Trophoblast cell (in vitro differentiated cells and primary cell): ENCODE measurements around the gene CLPTM1L.

Experiments used
- DNase-seq, 2 donors: peaks; one replicate each; pipeline ENCODE4 v3.0.0-alpha.2; 2016
- H2AFZ ChIP-seq: 2 replicates; pipeline ENCODE4 v1.6.1; 2013; ENCODE audit warnings: low read length, moderate library complexity, mild to moderate bottlenecking; ENCODE audit not compliant: insufficient read depth, poor library complexity
- H2AK5ac ChIP-seq: 2 replicates; pipeline ENCODE4 v1.6.1; 2013; ENCODE audit warnings: mild to moderate bottlenecking, low read length
- H2BK120ac ChIP-seq: 2 replicates; pipeline ENCODE4 v1.6.1; 2013; ENCODE audit warnings: low read length, mild to moderate bottlenecking, moderate library complexity; ENCODE audit not compliant: insufficient read depth, poor library complexity
- H2BK12ac ChIP-seq: 2 replicates; pipeline ENCODE4 v1.6.1; 2013; ENCODE audit warnings: mild to moderate bottlenecking, low read length, moderate library complexity
- H2BK5ac ChIP-seq: 2 replicates; pipeline ENCODE4 v1.6.1; 2013; ENCODE audit warnings: low read length, low read depth, moderate library complexity, mild to moderate bottlenecking; ENCODE audit not compliant: poor library complexity
- H3K14ac ChIP-seq: 2 replicates; pipeline ENCODE4 v1.6.1; 2013; ENCODE audit warnings: mild to moderate bottlenecking, low read length
- H3K18ac ChIP-seq: 2 replicates; pipeline ENCODE4 v1.6.1; 2013; ENCODE audit warnings: mild to moderate bottlenecking, low read length
- H3K23ac ChIP-seq: 2 replicates; pipeline ENCODE4 v1.6.1; 2013; ENCODE audit warnings: low read length
- H3K27ac ChIP-seq: 2 replicates; pipeline ENCODE4 v1.5.1; 2013; ENCODE audit warnings: low read depth, mild to moderate bottlenecking, inconsistent platforms, low read length, moderate library complexity
- H3K27me3 ChIP-seq: 2 replicates; pipeline ENCODE4 v1.6.1; 2013; ENCODE audit warnings: inconsistent platforms, mild to moderate bottlenecking, low read length, moderate library complexity; ENCODE audit not compliant: insufficient read depth
- H3K36me3 ChIP-seq, 2 experiments: 1 replicate in 1 of 2; 2 replicates in 1 of 2; pipeline ENCODE4 v1.6.1; 2013; ENCODE audit warnings: low read length in 2 of 2, mild to moderate bottlenecking in 2 of 2, moderate library complexity in 1 of 2; ENCODE audit not compliant: insufficient read depth in 2 of 2, control insufficient read depth in 1 of 2
- H3K4ac ChIP-seq: 2 replicates; pipeline ENCODE4 v1.6.1; 2013; ENCODE audit warnings: low read depth, mild to moderate bottlenecking, low read length, moderate library complexity
- H3K4me1 ChIP-seq, 2 experiments: 1 replicate in 1 of 2; 2 replicates in 1 of 2; pipeline ENCODE4 v1.6.1; 2013; ENCODE audit warnings: low read length in 2 of 2, mild to moderate bottlenecking in 2 of 2, moderate library complexity in 1 of 2; ENCODE audit not compliant: insufficient read depth in 2 of 2, control insufficient read depth in 1 of 2
- H3K4me2 ChIP-seq: 2 replicates; pipeline ENCODE4 v1.6.1; 2013; ENCODE audit warnings: inconsistent platforms, mild to moderate bottlenecking, low read length, moderate library complexity
- H3K4me3 ChIP-seq: 2 replicates; pipeline ENCODE4 v1.5.1; 2013; ENCODE audit warnings: mild to moderate bottlenecking, low read depth, low read length, inconsistent platforms
- H3K79me1 ChIP-seq: one replicate; pipeline ENCODE4 v1.6.1; 2013; ENCODE audit warnings: low read length
- H3K79me2 ChIP-seq: 2 replicates; pipeline ENCODE4 v1.6.1; 2013; ENCODE audit warnings: low read length, mild to moderate bottlenecking; ENCODE audit not compliant: control insufficient read depth, insufficient read depth, poor library complexity
- H3K9ac ChIP-seq: 2 replicates; pipeline ENCODE4 v1.6.1; 2013; ENCODE audit warnings: mild to moderate bottlenecking, low read length
- H3K9me3 ChIP-seq: 2 replicates; pipeline ENCODE4 v1.6.1; 2013; ENCODE audit warnings: low read depth, mild to moderate bottlenecking, control low read depth, inconsistent platforms, low read length; ENCODE audit not compliant: insufficient read depth
- H4K12ac ChIP-seq: 2 replicates; pipeline ENCODE4 v1.6.1; 2013; ENCODE audit warnings: low read depth, mild to moderate bottlenecking, low read length, moderate library complexity
- H4K8ac ChIP-seq: 2 replicates; pipeline ENCODE4 v1.6.1; 2013; ENCODE audit warnings: low read depth, mild to moderate bottlenecking, low read length, moderate library complexity
- H4K91ac ChIP-seq: one replicate; pipeline ENCODE4 v1.6.1; 2013; ENCODE audit warnings: low read depth, mild to moderate bottlenecking, low read length, moderate library complexity
- WGBS: extraction: QIAGEN DNeasy Blood & Tissue Kit; methylation state at CpG from one replicate; pipeline ENCODE4 v1.1.7; 2013; ENCODE audit warnings: missing lambda C conversion rate; ENCODE audit not compliant: insufficient read length, insufficient coverage; ENCODE audit errors: extremely low coverage; 5-methylcytosine and 5-hydroxymethylcytosine counted together

CLPTM1L gene

GRCh38 chr5:1358726-1359025 is 13.8 kb upstream of the CLPTM1L start:
- H3K9me3 ChIP-seq = peaks cover 2% of the 10 kb centered on the region
- H3K18ac ChIP-seq = no peak overlapping the region
- no peak for DNase-seq
- H2AK5ac ChIP-seq = no peak overlapping the region
- no peak overlapping the region for H3K14ac ChIP-seq
- H2AFZ ChIP-seq = no peak overlapping the region
- no peaks in the 10 kb centered on the region for H3K79me1 ChIP-seq
- H3K4me1 ChIP-seq = no peaks in the 10 kb centered on the region
- no peak overlapping the region for H3K4ac ChIP-seq
- H3K79me2 ChIP-seq = no peaks in the 10 kb centered on the region
- no peak overlapping the region for H4K8ac ChIP-seq
- H3K9ac ChIP-seq = no peak overlapping the region
- no peak overlapping the region for H3K4me3 ChIP-seq
- no peak overlapping the region for H3K4me2 ChIP-seq
- no peaks in the 10 kb centered on the region for H3K27me3 ChIP-seq
- H2BK5ac ChIP-seq = no peak overlapping the region
- H2BK120ac ChIP-seq = no peak overlapping the region
- no peak overlapping the region for H4K12ac ChIP-seq
- no peak overlapping the region for H4K91ac ChIP-seq
- no peak overlapping the region for H3K23ac ChIP-seq
- no peak overlapping the region for H2BK12ac ChIP-seq
- no CpG with 5 or more reads among the region's 10 CpGs for WGBS
- no peak overlapping the region for H3K27ac ChIP-seq
- H3K36me3 ChIP-seq = no peaks in the 10 kb centered on the region

- Histone ChIP-seq H3K4ac (no peak overlapping the region), H2AFZ (no peak overlapping the region), H3K4me2 (no peak overlapping the region), H3K79me1 (no peaks in the 10 kb centered on the region), H3K27me3 (no peaks in the 10 kb centered on the region), H4K8ac (no peak overlapping the region), H3K9ac (no peak overlapping the region), H3K14ac (no peak overlapping the region), H3K27ac (no peak overlapping the region), H2BK120ac (no peak overlapping the region), H3K4me3 (no peak overlapping the region), H3K9me3 (peaks cover 2% of the 10 kb centered on the region), H3K23ac (no peak overlapping the region), H2AK5ac (no peak overlapping the region), H2BK12ac (no peak overlapping the region), H3K4me1 (no peaks in the 10 kb centered on the region), H3K36me3 (no peaks in the 10 kb centered on the region), H4K91ac (no peak overlapping the region), H3K18ac (no peak overlapping the region), H2BK5ac (no peak overlapping the region), H4K12ac (no peak overlapping the region), H3K79me2 (no peaks in the 10 kb centered on the region)
- no CpG with 5 or more reads among the region's 25 CpGs for WGBS
- DNase-seq = no peak
These were observed 13.2 kb upstream of the CLPTM1L start for GRCh38 chr5:1357946-1358725.

GRCh38 chr5:1356873-1357787 is 12.2 kb upstream of the CLPTM1L start:
- H3K18ac ChIP-seq = no peak overlapping the region
- no peak overlapping the region for H3K4me3 ChIP-seq
- no peak overlapping the region for H4K8ac ChIP-seq
- WGBS = no CpG with 5 or more reads among the region's 28 CpGs
- no peak overlapping the region for H4K12ac ChIP-seq
- no peak overlapping the region for H2BK12ac ChIP-seq
- H2BK5ac ChIP-seq = no peak overlapping the region
- H3K23ac ChIP-seq = no peak overlapping the region
- H4K91ac ChIP-seq = no peak overlapping the region
- no peaks in the 10 kb centered on the region for H3K4me1 ChIP-seq
- no peak for DNase-seq
- no peaks in the 10 kb centered on the region for H3K79me2 ChIP-seq
- no peaks in the 10 kb centered on the region for H3K27me3 ChIP-seq
- H3K79me1 ChIP-seq = no peaks in the 10 kb centered on the region
- H2BK120ac ChIP-seq = no peak overlapping the region
- peaks cover 4% of the 10 kb centered on the region for H3K9me3 ChIP-seq
- no peaks in the 10 kb centered on the region for H3K36me3 ChIP-seq
- no peak overlapping the region for H3K27ac ChIP-seq
- H3K4me2 ChIP-seq = no peak overlapping the region
- no peak overlapping the region for H3K9ac ChIP-seq
- no peak overlapping the region for H2AK5ac ChIP-seq
- H3K14ac ChIP-seq = no peak overlapping the region
- H2AFZ ChIP-seq = no peak overlapping the region
- H3K4ac ChIP-seq = no peak overlapping the region

- no peak overlapping the region for H2BK5ac ChIP-seq
- peaks cover 4% of the 10 kb centered on the region for H3K9me3 ChIP-seq
- DNase-seq = no peak
- H3K4ac ChIP-seq = no peak overlapping the region
- no peak overlapping the region for H4K91ac ChIP-seq
- H3K4me3 ChIP-seq = no peak overlapping the region
- H3K27ac ChIP-seq = no peak overlapping the region
- H3K4me1 ChIP-seq = no peaks in the 10 kb centered on the region
- no peak overlapping the region for H4K8ac ChIP-seq
- no peak overlapping the region for H4K12ac ChIP-seq
- no peak overlapping the region for H2AK5ac ChIP-seq
- H3K79me1 ChIP-seq = no peaks in the 10 kb centered on the region
- H3K27me3 ChIP-seq = no peaks in the 10 kb centered on the region
- H3K18ac ChIP-seq = no peak overlapping the region
- H3K79me2 ChIP-seq = no peaks in the 10 kb centered on the region
- no peak overlapping the region for H3K14ac ChIP-seq
- no peaks in the 10 kb centered on the region for H3K36me3 ChIP-seq
- H2AFZ ChIP-seq = no peak overlapping the region
- H3K4me2 ChIP-seq = no peak overlapping the region
- H3K9ac ChIP-seq = no peak overlapping the region
- no peak overlapping the region for H2BK12ac ChIP-seq
- no peak overlapping the region for H2BK120ac ChIP-seq
- no CpG with 5 or more reads among the region's 4 CpGs for WGBS
- H3K23ac ChIP-seq = no peak overlapping the region
These were observed 9.7 kb upstream of the CLPTM1L start for GRCh38 chr5:1354576-1354975.
